T-cell (primary cell): ENCODE data around the gene SRGAP1. TPM values are rescaled to one million over a fixed set of nuclear protein-coding genes. Genes with fewer than 3 reads are reported as not detected.

Experiments
- ATAC-seq, 4 experiments: fragments of 200-7000 bp in 3 of 4; fragments of 150-1000 bp in 1 of 4; cut with Tn5 transposase; replicated peaks in 1 of 4; 1 replicate in 3 of 4; 2 replicates in 1 of 4; pipeline ENCODE4 v1.10.0; 2021; ENCODE audit warnings: moderate library complexity in 3 of 4, mild to moderate bottlenecking in 2 of 4, moderate number of reproducible peaks in 1 of 4
- CTCF ChIA-PET, 2 donors: fragments of 300-600 bp; sonication (Branson Sonifier 250); formaldehyde crosslinking; loops; one replicate each; lab custom pipeline; 2022; ENCODE audit warnings: antibody characterized with exemption in 2 of 2; lab: Charles Lee
- POLR2A ChIA-PET, 2 donors: fragments of 300-600 bp; sonication (Branson Sonifier 250); formaldehyde crosslinking; loops; one replicate each; lab custom pipeline; 2022; ENCODE audit warnings: antibody characterized with exemption in 2 of 2; lab: Charles Lee
- DNase-seq, 35 experiments: peaks; one replicate each; pipeline versions ENCODE4 v3.0.0 to v3.0.0-alpha.2; 2013 to 2023
- H3K27ac ChIP-seq: one replicate; pipeline ENCODE4 v1.5.1; 2013; ENCODE audit warnings: low read length
- H3K27me3 ChIP-seq, 2 experiments: replicated peaks in 1 of 2; 1 replicate in 1 of 2; 2 replicates in 1 of 2; pipeline versions ENCODE4 v1.6.1 to v1.7.0; 2013; ENCODE audit warnings: low read length in 1 of 2, mixed read lengths in 1 of 2; ENCODE audit not compliant: control insufficient read depth in 2 of 2, insufficient read depth in 2 of 2; ENCODE audit errors: extremely low read depth in 1 of 2
- H3K36me3 ChIP-seq, 2 donors: 1 replicate in 1 of 2; 2 replicates in 1 of 2; pipeline versions ENCODE4 v1.6.1 to v1.7.0; 2013; ENCODE audit warnings: low read length in 1 of 2; ENCODE audit not compliant: control insufficient read depth in 2 of 2, insufficient read depth in 1 of 2; ENCODE audit errors: extremely low read depth in 1 of 2
- H3K4me1 ChIP-seq, 2 experiments: 1 replicate in 1 of 2; 2 replicates in 1 of 2; pipeline versions ENCODE4 v1.6.1 to v1.7.0; 2013; ENCODE audit warnings: low read length in 2 of 2, mixed read lengths in 1 of 2; ENCODE audit not compliant: insufficient read depth in 2 of 2, control insufficient read depth in 1 of 2; ENCODE audit errors: extremely low read depth in 1 of 2
- H3K4me3 ChIP-seq, 2 donors: 1 replicate in 1 of 2; 2 replicates in 1 of 2; pipeline versions ENCODE4 v1.5.1 to v1.7.0; 2013; ENCODE audit warnings: mild to moderate bottlenecking in 2 of 2, low read length in 1 of 2, moderate library complexity in 1 of 2; ENCODE audit not compliant: control insufficient read depth in 1 of 2; ENCODE audit errors: extremely low read depth in 1 of 2
- H3K9me3 ChIP-seq: 2 replicates; pipeline ENCODE4 v1.7.0; 2013
- H3K27ac Mint-ChIP-seq, 2 donors: one replicate each; pipeline ENCODE4 v1.8.0; 2020 to 2021; ENCODE audit warnings: mild to moderate bottlenecking in 2 of 2, mixed read lengths in 2 of 2
- H3K27me3 Mint-ChIP-seq, 2 donors: one replicate each; pipeline ENCODE4 v1.8.0; 2021 to 2022; ENCODE audit warnings: mixed read lengths in 2 of 2
- H3K36me3 Mint-ChIP-seq: one replicate; pipeline ENCODE4 v1.8.0; 2021; ENCODE audit warnings: mixed read lengths
- H3K4me1 Mint-ChIP-seq, 3 donors: one replicate each; pipeline ENCODE4 v1.8.0; 2020 to 2022; ENCODE audit warnings: mixed read lengths in 3 of 3, mild to moderate bottlenecking in 1 of 3
- H3K4me3 Mint-ChIP-seq, 3 donors: one replicate each; pipeline ENCODE4 v1.8.0; 2020 to 2022; ENCODE audit warnings: mild to moderate bottlenecking in 3 of 3, mixed read lengths in 3 of 3, moderate library complexity in 3 of 3
- H3K9me3 Mint-ChIP-seq, 3 donors: one replicate each; pipeline ENCODE4 v1.8.0; 2020 to 2022; ENCODE audit warnings: mixed read lengths in 3 of 3
- WGBS: methylation state at CpG from one replicate; pipeline ENCODE4 v1.1.5; 2013; ENCODE audit warnings: missing lambda C conversion rate; ENCODE audit not compliant: insufficient coverage; 5-methylcytosine and 5-hydroxymethylcytosine counted together
- total RNA-seq, 35 experiments: library from RNA in 6 of 35; stranded (reverse) in 6 of 35; fragments of 120-200 nt in 1 of 35; gene quantifications; one replicate each; pipeline versions ENCODE4 v1.2.1 to v1.2.4 and lab custom pipeline; 2013 to 2026

SRGAP1 gene
- total RNA-seq, 5 donors from 2014 or later (not counting 1 experiment from before 2014, with no cell fraction given) = 0.07 to 0.38 (median 0.17) TPM; not detected in 1

- H3K36me3 Mint-ChIP-seq = no peaks in the 10 kb centered on the region
- CTCF ChIA-PET = no interaction called here
Observed at GRCh38 chr12:63924781-63925180, 80.3 kb downstream of the SRGAP1 start.

GRCh38 chr12:63927511-63927910, 83.0 kb downstream of the SRGAP1 start:
- Mint-ChIP-seq H3K4me1 (no peaks in the 10 kb centered on the region), H3K4me3 (no peak overlapping the region), H3K36me3 (no peaks in the 10 kb centered on the region), H3K27ac (no peak overlapping the region), H3K9me3 (no peaks in the 10 kb centered on the region), H3K27me3 (peaks cover 2 to 11% of the 10 kb centered on the region in 2 donors)
- Histone ChIP-seq H3K4me1 (no peaks in the 10 kb centered on the region), H3K27ac (no peak overlapping the region), H3K36me3 (no peaks in the 10 kb centered on the region), H3K27me3 (peaks cover 0 to 3% of the 10 kb centered on the region in 2 experiments), H3K4me3 (no peak overlapping the region), H3K9me3 (no peaks in the 10 kb centered on the region)
- POLR2A ChIA-PET = no interaction called here
- no peak for DNase-seq
- CTCF ChIA-PET = no interaction called here
- 62% methylated on average over 1 of the region's 2 CpGs for WGBS
- ATAC-seq = no peak

More at GRCh38 chr12:63924781-63925180, 80.3 kb downstream of the SRGAP1 start:
- DNase-seq (no peak), ATAC-seq (no peak)
- Mint-ChIP-seq H3K27me3 (peaks cover 2 to 4% of the 10 kb centered on the region in 2 donors), H3K27ac (no peak overlapping the region), H3K4me3 (no peak overlapping the region), H3K4me1 (no peaks in the 10 kb centered on the region), H3K9me3 (no peaks in the 10 kb centered on the region)
- Histone ChIP-seq H3K4me3 (no peak overlapping the region), H3K4me1 (no peaks in the 10 kb centered on the region), H3K27ac (no peak overlapping the region), H3K9me3 (no peaks in the 10 kb centered on the region), H3K36me3 (no peaks in the 10 kb centered on the region), H3K27me3 (peaks cover 0 to 3% of the 10 kb centered on the region in 2 experiments)
- POLR2A ChIA-PET = no interaction called here
- 0% methylated on average over 1 of the region's 1 CpG for WGBS

- ChIA-PET CTCF (interaction anchor here in 1 of 2 donors (0.6 kb wide), 1 partner anchor 343 kb away, joined by 4 read pairs; no protein-coding TSS in a partner anchor), POLR2A (no interaction called here)
- H3K9me3 ChIP-seq = no peaks in the 10 kb centered on the region
- no peak for ATAC-seq
- H3K4me1 ChIP-seq = no peaks in the 10 kb centered on the region
- H3K27me3 ChIP-seq = peaks cover 0 to 3% of the 10 kb centered on the region in 2 experiments
- DNase-seq = no peak
- Mint-ChIP-seq H3K9me3 (no peaks in the 10 kb centered on the region), H3K4me3 (no peak overlapping the region), H3K36me3 (no peaks in the 10 kb centered on the region), H3K27me3 (peaks cover 2 to 15% of the 10 kb centered on the region in 2 donors), H3K27ac (no peak overlapping the region), H3K4me1 (no peaks in the 10 kb centered on the region)
- no peak overlapping the region for H3K4me3 ChIP-seq
- no peak overlapping the region for H3K27ac ChIP-seq
- WGBS = no CpG with 5 or more reads among the region's 2 CpGs
- no peaks in the 10 kb centered on the region for H3K36me3 ChIP-seq
Observed at GRCh38 chr12:63928305-63928704, 83.8 kb downstream of the SRGAP1 start.

GRCh38 chr12:63929426-63929825, 84.9 kb downstream of the SRGAP1 start:
- no peak overlapping the region for H3K4me3 Mint-ChIP-seq
- ATAC-seq (no peak), DNase-seq (no peak)
- Histone ChIP-seq H3K4me1 (no peaks in the 10 kb centered on the region), H3K27ac (no peak overlapping the region), H3K9me3 (no peaks in the 10 kb centered on the region), H3K27me3 (peaks cover 0 to 3% of the 10 kb centered on the region in 2 experiments), H3K4me3 (no peak overlapping the region), H3K36me3 (no peaks in the 10 kb centered on the region)
- POLR2A ChIA-PET = no interaction called here
- H3K9me3 Mint-ChIP-seq = no peaks in the 10 kb centered on the region
- H3K36me3 Mint-ChIP-seq = no peaks in the 10 kb centered on the region
- no peaks in the 10 kb centered on the region for H3K4me1 Mint-ChIP-seq
- H3K27ac Mint-ChIP-seq = no peak overlapping the region
- peaks cover 2 to 15% of the 10 kb centered on the region in 2 donors for H3K27me3 Mint-ChIP-seq
- WGBS = no CpG with 5 or more reads among the region's 3 CpGs
- CTCF ChIA-PET = interaction anchor here (0.6 to 0.7 kb wide), 2 partner anchors 20 to 1154 kb away, joined by 3 to 4 read pairs; no protein-coding TSS in a partner anchor

GRCh38 chr12:63930971-63931370, 86.5 kb downstream of the SRGAP1 start:
- WGBS = no CpG with 5 or more reads among the region's 3 CpGs
- CTCF ChIA-PET = no interaction called here
- Mint-ChIP-seq H3K27me3 (peaks cover 8 to 23% of the 10 kb centered on the region in 2 donors), H3K36me3 (no peaks in the 10 kb centered on the region), H3K4me3 (no peak overlapping the region), H3K4me1 (no peaks in the 10 kb centered on the region), H3K9me3 (no peaks in the 10 kb centered on the region), H3K27ac (no peak overlapping the region)
- Histone ChIP-seq H3K27me3 (peaks cover 0 to 3% of the 10 kb centered on the region in 2 experiments), H3K4me3 (no peak overlapping the region), H3K4me1 (no peaks in the 10 kb centered on the region), H3K27ac (no peak overlapping the region), H3K9me3 (no peaks in the 10 kb centered on the region), H3K36me3 (no peaks in the 10 kb centered on the region)
- POLR2A ChIA-PET = no interaction called here
- DNase-seq = no peak
- ATAC-seq = no peak

GRCh38 chr12:63931703-63932102, 87.2 kb downstream of the SRGAP1 start:
- no peak for ATAC-seq
- no peaks in the 10 kb centered on the region for H3K4me1 Mint-ChIP-seq
- Histone ChIP-seq H3K27me3 (peaks cover 0 to 3% of the 10 kb centered on the region in 2 experiments), H3K9me3 (no peaks in the 10 kb centered on the region), H3K36me3 (no peaks in the 10 kb centered on the region), H3K4me3 (no peak overlapping the region), H3K4me1 (no peaks in the 10 kb centered on the region), H3K27ac (no peak overlapping the region)
- ChIA-PET CTCF (no interaction called here), POLR2A (no interaction called here)
- 70% methylated on average over 1 of the region's 1 CpG for WGBS
- no peak overlapping the region for H3K27ac Mint-ChIP-seq
- no peaks in the 10 kb centered on the region for H3K36me3 Mint-ChIP-seq
- H3K27me3 Mint-ChIP-seq = peaks cover 8 to 23% of the 10 kb centered on the region in 2 donors
- no peak for DNase-seq
- H3K9me3 Mint-ChIP-seq = no peaks in the 10 kb centered on the region
- H3K4me3 Mint-ChIP-seq = no peak overlapping the region

GRCh38 chr12:63934936-63935335, 90.4 kb downstream of the SRGAP1 start:
- Histone ChIP-seq H3K9me3 (no peaks in the 10 kb centered on the region), H3K4me3 (no peak overlapping the region), H3K27ac (no peak overlapping the region), H3K4me1 (peaks cover 0 to 6% of the 10 kb centered on the region in 2 experiments), H3K36me3 (no peaks in the 10 kb centered on the region), H3K27me3 (no peaks in the 10 kb centered on the region)
- no peak overlapping the region for H3K4me3 Mint-ChIP-seq
- no CpG with 5 or more reads among the region's 7 CpGs for WGBS
- H3K4me1 Mint-ChIP-seq = no peaks in the 10 kb centered on the region
- ChIA-PET POLR2A (no interaction called here), CTCF (no interaction called here)
- DNase-seq (no peak), ATAC-seq (no peak)
- no peaks in the 10 kb centered on the region for H3K9me3 Mint-ChIP-seq
- H3K27ac Mint-ChIP-seq = no peak overlapping the region
- H3K36me3 Mint-ChIP-seq = no peaks in the 10 kb centered on the region
- H3K27me3 Mint-ChIP-seq = peaks cover 8 to 19% of the 10 kb centered on the region in 2 donors
